HG03469 (cell line): ENCODE measurements around the gene USB1.
"Not testable (repeated sequence)": the region's sequence is repeated elsewhere in the genome, so short reads cannot be mapped to it uniquely, and the experiment has no call there.

ENCODE experiments used
- ATAC-seq: cut with Tn5 transposase; IDR thresholded peaks from one replicate; pipeline ENCODE4 v1.9.1; 2021; ENCODE audit warnings: mild to moderate bottlenecking, moderate library complexity, moderate number of reproducible peaks; ENCODE audit not compliant: unreplicated experiment

Gene USB1

GRCh38 chr16:57993897-57994296, 7.3 kb upstream of the USB1 start:
- no peak for ATAC-seq

DNA sequence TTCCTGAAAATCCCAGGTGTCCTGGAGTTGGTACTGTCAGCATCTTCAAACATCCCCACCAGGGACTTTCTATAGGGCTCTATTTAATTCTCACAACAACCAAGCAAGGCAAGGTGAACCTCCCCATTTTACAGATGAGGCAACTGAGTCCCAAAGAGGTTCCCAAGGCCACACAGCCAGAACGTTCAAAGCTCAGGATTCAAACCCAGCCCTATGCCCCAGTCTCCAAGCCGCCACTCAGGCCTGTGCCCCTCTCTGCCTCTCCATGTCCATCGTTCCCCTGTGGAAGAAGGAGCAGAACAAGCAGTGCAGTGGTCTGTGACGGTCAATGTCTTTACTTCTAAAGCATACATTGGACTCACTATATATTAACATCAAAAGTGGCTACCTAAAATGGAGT, 6.8 kb upstream of the USB1 start:
- no peak for ATAC-seq

GRCh38 chr16:57994778-57995177, 6.4 kb upstream of the USB1 start:
- no peak for ATAC-seq

GRCh38 chr16:57995721-57996405, 5.3 kb upstream of the USB1 start:
- ATAC-seq, result no peak

GRCh38 chr16:57996406-57997175, 4.6 kb upstream of the USB1 start:
- ATAC-seq, result no peak

- ATAC-seq, result no peak
These were observed 4.1 kb upstream of the USB1 start for GRCh38 chr16:57997176-57997527.

GRCh38 chr16:57997528-57998265, 3.5 kb upstream of the USB1 start:
- ATAC-seq, result no peak

DNA sequence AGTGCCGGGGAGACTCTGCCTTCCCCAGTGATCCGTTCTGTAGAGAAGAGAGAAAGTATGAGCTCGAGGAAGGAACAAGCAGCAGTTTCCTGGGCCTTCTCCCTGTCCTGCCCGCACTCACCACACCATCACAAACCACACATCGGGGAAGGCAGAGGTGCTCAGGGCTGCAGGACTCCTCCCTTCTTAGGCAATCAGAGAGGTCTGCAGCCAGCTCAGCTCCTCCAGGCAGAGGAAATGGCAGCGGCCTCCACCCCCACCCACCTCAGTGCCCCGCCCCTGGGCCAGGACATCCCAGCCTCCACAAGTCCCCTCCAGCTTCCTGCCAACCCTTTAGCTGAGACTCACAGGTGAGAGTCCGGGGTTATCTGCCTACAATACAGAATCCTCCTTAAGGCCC, 2.7 kb upstream of the USB1 start:
- no peak for ATAC-seq

- no peak for ATAC-seq
These were observed 2.2 kb upstream of the USB1 start for GRCh38 chr16:57998992-57999365.

DNA sequence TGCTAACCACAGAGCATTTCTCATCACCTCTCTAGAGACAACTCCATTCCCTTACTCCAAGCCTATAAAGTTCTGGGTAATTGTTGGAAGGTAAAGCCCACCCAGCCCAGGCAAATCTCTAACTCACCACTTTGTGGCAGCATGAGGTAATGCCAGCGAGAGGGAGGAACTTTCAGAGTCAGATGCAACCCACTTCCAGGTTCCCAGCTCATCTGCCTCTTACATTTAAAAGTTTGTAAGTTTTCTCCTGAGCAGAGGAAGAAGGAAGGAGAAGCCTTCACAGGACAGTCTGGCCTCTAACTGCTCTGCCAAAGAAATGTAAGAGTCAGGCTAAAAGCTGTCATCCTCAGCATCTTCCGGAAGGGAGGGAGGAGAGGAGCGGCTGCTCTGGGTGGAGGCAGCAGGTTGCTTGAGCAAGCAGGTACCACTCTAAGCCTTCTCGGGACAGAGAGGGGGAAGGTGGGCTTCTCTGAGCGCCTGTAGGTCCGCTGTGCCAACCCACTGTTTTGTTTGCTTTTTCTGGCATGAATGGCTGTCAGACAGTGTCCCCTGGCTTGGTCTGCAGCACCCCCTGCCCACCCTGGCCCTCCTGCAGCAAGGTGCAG, 1.7 kb upstream of the USB1 start:
- no peak for ATAC-seq

DNA sequence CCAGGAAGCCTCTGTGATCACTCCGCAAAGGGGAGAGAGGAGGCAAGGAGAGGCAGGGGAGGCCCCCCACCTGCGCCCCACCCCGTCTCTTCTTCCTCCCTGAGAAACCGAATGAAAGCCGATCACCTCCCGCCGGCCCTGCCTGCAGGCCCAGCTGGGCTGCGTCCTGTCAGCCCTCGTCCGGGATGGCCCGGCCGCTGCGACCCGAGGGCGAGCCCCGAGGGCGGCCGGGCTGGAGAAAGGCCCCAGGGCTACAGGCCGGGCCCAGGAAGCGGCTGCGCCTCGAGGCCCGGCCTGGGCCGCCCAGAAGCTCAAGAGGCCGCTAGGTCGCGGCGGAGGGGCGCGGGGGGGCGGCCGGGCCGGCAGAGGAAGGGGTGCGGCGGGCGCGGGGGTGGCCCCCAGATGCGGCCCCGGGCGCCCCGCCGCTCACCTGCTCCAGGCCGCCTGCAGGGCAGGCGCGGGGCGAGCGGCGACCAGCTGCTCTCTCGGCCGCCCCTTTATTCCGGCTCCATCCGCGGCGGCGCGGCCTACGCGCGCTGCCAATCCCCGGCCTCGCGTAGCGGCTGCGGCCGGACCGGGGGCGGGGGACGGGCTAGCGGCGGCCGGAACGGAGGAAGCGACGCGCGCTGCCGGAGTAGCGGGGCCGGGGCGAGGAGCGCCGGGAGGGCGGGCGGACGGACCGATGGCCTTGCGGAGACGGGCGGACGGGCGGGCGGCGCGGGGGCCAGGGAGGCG, 1.1 kb upstream of the USB1 start, which contains the start of gene ZNF319:
Gene ZNF319, minus strand, starts transcription at position 702 of the 735 bp plus-strand sequence. CDS start 2,407 bp downstream, outside the sequence.
- ATAC-seq, result peak; percentile 10

DNA sequence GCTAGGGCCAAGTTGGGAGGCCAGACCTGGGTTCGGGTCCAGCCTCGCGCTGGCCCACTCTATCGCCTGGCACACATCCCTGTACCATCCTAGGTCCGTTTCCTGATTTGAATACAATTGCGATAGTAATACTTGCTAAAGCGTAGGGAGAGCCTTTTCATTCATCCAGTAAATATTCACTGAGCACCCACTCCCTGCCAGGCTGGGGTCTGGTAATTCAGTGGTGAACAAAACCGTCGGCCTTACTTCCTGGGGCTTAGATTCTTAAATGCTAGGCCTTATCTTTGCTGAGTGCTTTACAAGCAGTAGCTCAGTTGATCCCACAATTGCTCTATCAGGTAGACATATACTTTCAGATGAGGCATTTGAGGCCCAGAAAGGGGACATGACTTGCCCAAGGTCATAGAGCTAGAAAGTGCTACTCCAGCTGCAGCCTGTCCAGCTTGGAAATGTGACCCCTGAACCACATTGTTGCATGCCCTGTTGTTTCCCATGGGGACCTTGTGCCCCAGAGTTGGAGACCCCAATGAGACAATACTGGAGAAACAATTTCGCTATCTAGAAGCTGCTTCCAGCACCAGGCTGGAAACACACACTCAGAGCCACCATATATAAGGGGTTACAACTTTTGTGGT, 691 bp downstream of the USB1 start:
- ATAC-seq, result no peak

DNA sequence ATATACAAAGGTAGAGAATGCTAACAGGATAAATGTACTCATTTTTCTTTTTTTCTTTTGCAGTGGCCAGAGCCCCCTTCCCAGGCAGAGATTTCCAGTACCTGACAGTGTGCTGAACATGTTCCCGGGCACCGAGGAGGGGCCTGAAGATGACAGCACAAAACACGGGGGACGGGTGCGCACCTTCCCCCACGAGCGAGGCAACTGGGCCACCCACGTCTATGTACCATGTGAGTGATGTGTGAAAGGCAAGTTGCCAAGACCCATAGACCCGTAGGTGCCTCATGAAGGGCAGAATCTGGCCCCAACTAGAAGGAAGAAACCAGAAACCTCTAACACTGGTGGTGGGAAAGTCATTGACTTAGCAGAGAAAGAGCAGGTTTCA, 1.2 kb downstream of the USB1 start:
- no peak for ATAC-seq

DNA sequence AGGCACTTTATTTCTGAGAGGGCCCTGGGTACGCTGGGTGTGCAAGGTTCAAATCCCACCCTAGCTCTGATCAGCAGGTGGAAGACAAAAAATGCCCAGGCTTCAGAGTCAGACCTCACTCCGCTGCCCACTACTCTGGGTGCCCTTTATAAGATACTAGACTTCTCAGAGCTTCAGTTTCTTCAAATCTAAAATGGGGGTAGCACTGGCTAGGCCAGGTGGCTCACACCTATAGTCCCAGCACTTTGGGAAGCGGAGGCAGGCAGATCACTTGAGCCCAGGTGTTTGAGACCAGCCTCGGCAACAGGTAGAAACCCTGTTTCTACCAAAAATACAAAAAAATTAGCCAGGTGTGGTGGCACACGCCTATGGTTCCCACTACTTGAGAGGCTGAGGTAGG, 1.7 kb downstream of the USB1 start:
- no peak for ATAC-seq

GRCh38 chr16:58004736-58005135, 3.5 kb downstream of the USB1 start:
- not testable (repeated sequence) for ATAC-seq

- no peak for ATAC-seq
These were observed 8.7 kb downstream of the USB1 start for GRCh38 chr16:58009856-58010416.

GRCh38 chr16:58010886-58011285, 9.7 kb downstream of the USB1 start:
- no peak for ATAC-seq

- ATAC-seq, result no peak
These were observed 10.4 kb downstream of the USB1 start for GRCh38 chr16:58011652-58012051.

DNA sequence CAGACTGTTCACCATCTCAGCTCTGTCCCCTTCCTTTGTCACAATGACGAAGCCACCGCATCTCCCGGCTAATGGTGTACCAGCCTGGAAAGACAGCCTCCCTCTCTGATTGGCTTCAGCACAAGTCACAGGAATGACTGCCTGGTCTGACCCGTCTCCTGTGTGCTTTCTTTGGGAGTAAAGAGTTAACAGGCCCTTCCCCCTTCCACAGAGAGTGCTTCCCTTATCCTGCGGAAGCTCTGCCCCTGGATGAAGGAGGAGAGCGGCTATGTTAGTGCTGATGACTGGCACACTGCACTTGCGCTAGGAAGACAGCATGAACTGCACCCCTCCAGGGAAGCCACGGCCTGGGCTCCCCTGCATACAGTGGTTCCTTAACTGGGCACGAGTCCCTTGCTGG, 11.3 kb downstream of the USB1 start:
- ATAC-seq, result no peak
